HepG2 (cell line): ENCODE data around the gene DNAJC2. TPM values are rescaled to one million over a fixed set of nuclear protein-coding genes. Genes with fewer than 3 reads are reported as not detected.

Experiments used
- ATAC-seq: fragments of 200-7000 bp; cut with Tn5 transposase; 3 replicates; pipeline ENCODE4 v1.9.1; 2020; ENCODE audit warnings: mild to moderate bottlenecking, moderate library complexity
- BruUV-seq: library from RNA; stranded (reverse); fragments of 400-500 nt; replicated peaks from 2 replicates; lab custom pipeline; 2021; lab: Mats Ljungman, UMichigan
- CTCF ChIA-PET: fragments of 300-600 bp; formaldehyde crosslinking; extraction: SDS; loops from one replicate; lab custom pipeline; 2021; ENCODE audit warnings: low total read pairs, inconsistent platforms, low intra/inter-chr PET ratio; lab: Yijun Ruan, JAX
- POLR2A ChIA-PET: fragments of 350-600 bp; sonication (Branson Sonifier 250); formaldehyde crosslinking; loops from one replicate; lab custom pipeline; 2020; ENCODE audit warnings: antibody characterized with exemption, inconsistent platforms; lab: Yijun Ruan, JAX
- DNase-seq: peaks from one replicate; pipeline ENCODE4 v3.0.0-alpha.2; 2015; ENCODE audit warnings: low spot score
- FAIRE-seq: peaks from 3 replicates; lab custom pipeline; 2011; peaks lifted over from hg19 to GRCh38; lab: Jason Lieb, UNC
- H2AFZ ChIP-seq: one replicate; pipeline ENCODE4 v1.6.1; 2011; ENCODE audit warnings: low read length, inconsistent platforms
- H3K27ac ChIP-seq: fragments of 300-600 bp; 3 replicates; pipeline ENCODE4 v1.8.0; 2011; ENCODE audit warnings: mixed run types, mild to moderate bottlenecking, mixed read lengths, low read length, inconsistent platforms; ENCODE audit not compliant: insufficient read depth; ENCODE audit errors: extremely low read length
- H3K27me3 ChIP-seq, 2 experiments: fragments of 200-600 bp in 1 of 2; 2 replicates in 1 of 2; 3 replicates in 1 of 2; pipeline versions ENCODE4 v1.6.0 to v1.8.0; 2011; ENCODE audit warnings: low read length in 2 of 2, mild to moderate bottlenecking in 2 of 2, moderate library complexity in 2 of 2, inconsistent platforms in 1 of 2; ENCODE audit not compliant: insufficient read depth in 2 of 2, control insufficient read depth in 1 of 2
- H3K36me3 ChIP-seq, 2 experiments: fragments of 200-600 bp in 1 of 2; replicated peaks in 1 of 2; 2 replicates in 1 of 2; 3 replicates in 1 of 2; pipeline versions ENCODE4 v1.5.1 to v1.8.0; 2011; ENCODE audit warnings: low read length in 2 of 2, inconsistent platforms in 1 of 2; ENCODE audit not compliant: insufficient read depth in 2 of 2, control insufficient read depth in 1 of 2
- H3K4me1 ChIP-seq: 2 replicates; pipeline ENCODE4 v1.5.1; 2012; ENCODE audit warnings: low read length, inconsistent platforms; ENCODE audit not compliant: insufficient read depth
- H3K4me2 ChIP-seq: 2 replicates; pipeline ENCODE4 v1.6.0; 2011; ENCODE audit warnings: low read depth, low read length, inconsistent platforms
- H3K4me3 ChIP-seq, 3 experiments: fragments of 200-600 bp in 1 of 3; sonication (generic), shearing (Covaris generic) in 1 of 3; replicated peaks in 1 of 3; 2 replicates each; pipeline ENCODE4 v1.5.1; 2011 to 2016; ENCODE audit warnings: low read length in 3 of 3, inconsistent platforms in 2 of 3, low read depth in 2 of 3, mild to moderate bottlenecking in 2 of 3, control low read depth in 1 of 3, mixed read lengths in 1 of 3; ENCODE audit not compliant: insufficient read depth in 1 of 3
- H3K79me2 ChIP-seq: one replicate; pipeline ENCODE4 v1.6.1; 2011; ENCODE audit warnings: low read length, inconsistent platforms; ENCODE audit not compliant: insufficient read depth
- H3K9ac ChIP-seq: 2 replicates; pipeline ENCODE4 v1.6.0; 2011; ENCODE audit warnings: mild to moderate bottlenecking, low read depth, low read length, inconsistent platforms; ENCODE audit not compliant: insufficient read depth
- H3K9me3 ChIP-seq: 2 replicates; pipeline ENCODE4 v1.5.1; 2012; ENCODE audit warnings: mild to moderate bottlenecking, low read length
- H4K20me1 ChIP-seq: 2 replicates; pipeline ENCODE4 v1.6.0; 2011; ENCODE audit warnings: inconsistent platforms, mild to moderate bottlenecking, low read length, moderate library complexity; ENCODE audit not compliant: insufficient read depth
- BORCS8-MEF2B ChIP-seq: sonication (generic); formaldehyde crosslinking; IDR thresholded peaks from 2 replicates; pipeline ENCODE4 v1.8.0; 2022; ENCODE audit warnings: mild to moderate bottlenecking, missing genetic modification reagents
- KAT2B ChIP-seq: fragments of 150-350 bp; IDR thresholded peaks from 2 replicates; pipeline ENCODE4 v1.6.1; 2014; ENCODE audit warnings: low read depth, low read length, borderline replicate concordance
- NFE2L2 ChIP-seq: fragments of 150-350 bp; IDR thresholded peaks from 2 replicates; pipeline ENCODE4 v1.6.1; 2014; ENCODE audit warnings: low read length
- SOX13 ChIP-seq, 3 experiments: fragments of 450-650 bp in 1 of 3; sonication (generic) in 1 of 3; formaldehyde crosslinking in 1 of 3; IDR thresholded peaks in 2 of 3; conservative IDR thresholded peaks in 1 of 3; 2 replicates each; pipeline versions ENCODE4 v1.5.0 to v1.6.1; 2016 to 2020; ENCODE audit warnings: antibody characterized with exemption in 1 of 3, mild to moderate bottlenecking in 1 of 3, missing compliant biosample characterization in 1 of 3, missing genetic modification reagents in 1 of 3, moderate library complexity in 1 of 3
- ZNF441 ChIP-seq: sonication (generic); formaldehyde crosslinking; IDR thresholded peaks from 2 replicates; pipeline ENCODE4 v1.7.0; 2021; ENCODE audit warnings: missing genetic modification reagents, borderline replicate concordance
- ZUFSP ChIP-seq: sonication (generic); formaldehyde crosslinking; IDR thresholded peaks from 2 replicates; pipeline ENCODE4 v1.9.0; 2021; ENCODE audit warnings: missing genetic modification reagents, mild to moderate bottlenecking, borderline replicate concordance
- whole genome bisulfite sequencing: methylation state at CpG from one replicate; pipeline ENCODE4 v1.1.6; 2017; ENCODE audit warnings: low lambda C conversion rate; 5-methylcytosine and 5-hydroxymethylcytosine counted together
- in situ Hi-C: cut with HindIII; loops from 2 replicates; pipeline ENCODE4 v1.10.0; 2017; ENCODE audit warnings: low pct_unique_long_range_greater_than_20kb; ENCODE audit not compliant: extremely low pct_ligation_motif_present
- intact Hi-C: fragments of 100-400 bp; cut with micrococcal nuclease; formaldehyde crosslinking; loops from one replicate; pipeline ENCODE4 v1.10.0; 2022; ENCODE audit not compliant: unreplicated experiment
- polyA plus RNA-seq, 8 experiments: library from polyadenylated mRNA; depleted of rRNA in 3 of 8; stranded (reverse) in 7 of 8; unstranded in 1 of 8; fragments of >200 nt; fragmentation: Illumina TruSeq in 4 of 8; extraction: Trizol in 4 of 8; gene quantifications; 2 replicates each; pipeline versions ENCODE4 v1.2.1 to v1.2.3, GENCODE V29; 2011 to 2016; ENCODE audit warnings: low read depth in 4 of 8, missing spikeins in 1 of 8, mixed read lengths in 1 of 8; ENCODE audit not compliant: insufficient read depth in 1 of 8
- total RNA-seq, 5 experiments: library from RNA; depleted of rRNA; stranded (reverse); fragments of >200 nt; fragmentation: Illumina TruSeq; extraction: Trizol; gene quantifications; 2 replicates each; pipeline ENCODE4 v1.2.3, GENCODE V29; 2016; ENCODE audit warnings: low read depth in 1 of 5
- TF ChIP-seq, protein P1 (sequence below): sonication (generic); formaldehyde crosslinking; IDR thresholded peaks from 2 replicates; pipeline ENCODE4 v1.4.0; 2020; ENCODE audit warnings: mild to moderate bottlenecking, missing genetic modification reagents
- TF ChIP-seq, protein P2 (sequence below), 2 experiments: fragments of 450-650 bp in 1 of 2; sonication (generic) in 1 of 2; formaldehyde crosslinking in 1 of 2; IDR thresholded peaks; 2 replicates each; pipeline versions ENCODE4 v1.6.1 to v1.8.0; 2016 to 2022; ENCODE audit warnings: antibody characterized with exemption in 1 of 2, mild to moderate bottlenecking in 1 of 2, missing genetic modification reagents in 1 of 2

DNAJC2 gene
- total and polyA plus RNA-seq, 2 of the 13 experiments (the other 11 are each of a cell fraction or from before 2014, with no cell fraction given), result 19.6 to 42.0 TPM

DNA sequence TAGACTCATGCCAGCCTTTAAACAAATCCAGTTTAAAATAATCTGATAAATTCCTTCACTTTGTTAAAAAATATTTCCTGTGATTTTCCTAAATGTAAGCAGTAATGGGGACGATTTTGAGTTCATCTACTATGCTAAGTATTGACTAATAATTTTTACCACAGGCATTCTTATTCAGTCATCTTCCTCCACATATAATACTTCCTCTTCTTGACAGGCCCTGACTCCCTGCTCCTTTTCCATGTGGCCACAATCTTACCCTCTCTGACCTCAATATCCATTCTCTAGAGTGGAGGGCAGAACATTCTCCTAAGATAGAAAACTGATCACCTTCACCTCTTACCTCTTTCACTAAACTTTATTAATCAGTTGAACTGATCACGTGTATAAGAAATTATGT, 7.8 kb downstream of the DNAJC2 start:
- Histone ChIP-seq H3K79me2 (peaks cover 30% of the 10 kb centered on the region), H3K4me1 (peaks cover 25% of the 10 kb centered on the region), H2AFZ (no peak overlapping the region), H3K27ac (no peak overlapping the region), H3K9me3 (no peaks in the 10 kb centered on the region), H3K4me3 (no peak overlapping the region), H3K27me3 (no peaks in the 10 kb centered on the region), H4K20me1 (0 out of 2 replicates have a peak, but pooled peaks cover 2% of the 10 kb centered on the region), H3K9ac (no peak overlapping the region), H3K36me3 (peaks cover 10 to 66% of the 10 kb centered on the region in 2 experiments), H3K4me2 (no peak overlapping the region)
- in situ Hi-C loops (no loop called here), intact Hi-C loops (no loop called here)
- 94% methylated on average over 2 of the region's 2 CpGs for WGBS
- ChIA-PET CTCF (no interaction called here), POLR2A (no interaction called here)
- FAIRE-seq (no peak), ATAC-seq (no peak), DNase-seq (no peak)
- BruUV-seq, result no TSS peak
- TF ChIP-seq ZUFSP (CRISPR knock-in tag), result no peak
- TF ChIP-seq, protein P1, sequence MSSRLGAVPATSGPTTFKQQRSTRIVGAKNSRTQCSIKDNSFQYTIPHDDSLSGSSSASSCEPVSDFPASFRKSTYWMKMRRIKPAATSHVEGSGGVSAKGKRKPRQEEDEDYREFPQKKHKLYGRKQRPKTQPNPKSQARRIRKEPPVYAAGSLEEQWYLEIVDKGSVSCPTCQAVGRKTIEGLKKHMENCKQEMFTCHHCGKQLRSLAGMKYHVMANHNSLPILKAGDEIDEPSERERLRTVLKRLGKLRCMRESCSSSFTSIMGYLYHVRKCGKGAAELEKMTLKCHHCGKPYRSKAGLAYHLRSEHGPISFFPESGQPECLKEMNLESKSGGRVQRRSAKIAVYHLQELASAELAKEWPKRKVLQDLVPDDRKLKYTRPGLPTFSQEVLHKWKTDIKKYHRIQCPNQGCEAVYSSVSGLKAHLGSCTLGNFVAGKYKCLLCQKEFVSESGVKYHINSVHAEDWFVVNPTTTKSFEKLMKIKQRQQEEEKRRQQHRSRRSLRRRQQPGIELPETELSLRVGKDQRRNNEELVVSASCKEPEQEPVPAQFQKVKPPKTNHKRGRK (CRISPR knock-in tag), result no peak
- no peak for TF ChIP-seq BORCS8-MEF2B (CRISPR knock-in tag)
- no peak for TF ChIP-seq SOX13 (IDR thresholded peaks at IDR 0.05)
- TF ChIP-seq SOX13 (CRISPR knock-in tag; conservative IDR thresholded peaks at IDR 0.05 in 1 of 2, IDR thresholded peaks at IDR 0.05 in 1 of 2), result no peak
- TF ChIP-seq, protein P2, sequence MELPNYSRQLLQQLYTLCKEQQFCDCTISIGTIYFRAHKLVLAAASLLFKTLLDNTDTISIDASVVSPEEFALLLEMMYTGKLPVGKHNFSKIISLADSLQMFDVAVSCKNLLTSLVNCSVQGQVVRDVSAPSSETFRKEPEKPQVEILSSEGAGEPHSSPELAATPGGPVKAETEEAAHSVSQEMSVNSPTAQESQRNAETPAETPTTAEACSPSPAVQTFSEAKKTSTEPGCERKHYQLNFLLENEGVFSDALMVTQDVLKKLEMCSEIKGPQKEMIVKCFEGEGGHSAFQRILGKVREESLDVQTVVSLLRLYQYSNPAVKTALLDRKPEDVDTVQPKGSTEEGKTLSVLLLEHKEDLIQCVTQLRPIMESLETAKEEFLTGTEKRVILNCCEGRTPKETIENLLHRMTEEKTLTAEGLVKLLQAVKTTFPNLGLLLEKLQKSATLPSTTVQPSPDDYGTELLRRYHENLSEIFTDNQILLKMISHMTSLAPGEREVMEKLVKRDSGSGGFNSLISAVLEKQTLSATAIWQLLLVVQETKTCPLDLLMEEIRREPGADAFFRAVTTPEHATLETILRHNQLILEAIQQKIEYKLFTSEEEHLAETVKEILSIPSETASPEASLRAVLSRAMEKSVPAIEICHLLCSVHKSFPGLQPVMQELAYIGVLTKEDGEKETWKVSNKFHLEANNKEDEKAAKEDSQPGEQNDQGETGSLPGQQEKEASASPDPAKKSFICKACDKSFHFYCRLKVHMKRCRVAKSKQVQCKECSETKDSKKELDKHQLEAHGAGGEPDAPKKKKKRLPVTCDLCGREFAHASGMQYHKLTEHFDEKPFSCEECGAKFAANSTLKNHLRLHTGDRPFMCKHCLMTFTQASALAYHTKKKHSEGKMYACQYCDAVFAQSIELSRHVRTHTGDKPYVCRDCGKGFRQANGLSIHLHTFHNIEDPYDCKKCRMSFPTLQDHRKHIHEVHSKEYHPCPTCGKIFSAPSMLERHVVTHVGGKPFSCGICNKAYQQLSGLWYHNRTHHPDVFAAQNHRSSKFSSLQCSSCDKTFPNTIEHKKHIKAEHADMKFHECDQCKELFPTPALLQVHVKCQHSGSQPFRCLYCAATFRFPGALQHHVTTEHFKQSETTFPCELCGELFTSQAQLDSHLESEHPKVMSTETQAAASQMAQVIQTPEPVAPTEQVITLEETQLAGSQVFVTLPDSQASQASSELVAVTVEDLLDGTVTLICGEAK (IDR thresholded peaks at IDR 0.05), result no peak
- TF ChIP-seq, protein P2 (CRISPR knock-in tag; IDR thresholded peaks at IDR 0.05), result no peak
- TF ChIP-seq NFE2L2, result no peak
- TF ChIP-seq ZNF441 (CRISPR knock-in tag), result no peak
- TF ChIP-seq KAT2B, result no peak
